GM23248 (cell line): Measurements from ENCODE around the gene MAB21L3.

Experiments used
- EZH2 ChIP-seq: fragments of 200-600 bp; sonication (generic); IDR thresholded peaks from 2 replicates; pipeline ENCODE4 v1.6.1; 2018; ENCODE audit warnings: antibody characterized with exemption, mild to moderate bottlenecking; ENCODE audit not compliant: insufficient read depth, poor library complexity, severe bottlenecking
- EZH2phosphoT487 ChIP-seq: fragments of 200-600 bp; sonication (generic); IDR thresholded peaks from 2 replicates; pipeline ENCODE4 v1.6.1; 2018; ENCODE audit warnings: antibody characterized with exemption, moderate library complexity, mild to moderate bottlenecking, low read depth; ENCODE audit not compliant: insufficient read depth

- TF ChIP-seq EZH2 (no peak), EZH2phosphoT487 (no peak)
Observed at GRCh38 chr1:116138277-116138792, 27.1 kb downstream of the MAB21L3 start.
